Vagina (tissue), 2 donors: ENCODE measurements around the gene IP6K1.

Experiments
- POLR2A ChIP-seq, 2 donors: fragments of 450-650 bp; IDR thresholded peaks; one replicate each; pipeline ENCODE4 v1.6.1; 2017; ENCODE audit warnings: antibody characterized with exemption in 2 of 2, mild to moderate bottlenecking in 2 of 2, moderate library complexity in 2 of 2
- POLR2AphosphoS5 ChIP-seq, 2 donors: sonication (generic); formaldehyde crosslinking; IDR thresholded peaks; one replicate each; pipeline ENCODE4 v1.9.0; 2017; ENCODE audit warnings: antibody characterized with exemption in 2 of 2, mild to moderate bottlenecking in 2 of 2, low read depth in 1 of 2; ENCODE audit not compliant: insufficient read depth in 1 of 2
- TF ChIP-seq, protein P1 (sequence below), 3 experiments: fragments of 450-650 bp in 2 of 3; fragments of 200-600 bp in 1 of 3; sonication (generic) in 1 of 3; IDR thresholded peaks; one replicate each; pipeline ENCODE4 v1.5.1; 2017 to 2019; ENCODE audit warnings: antibody characterized with exemption in 3 of 3, mild to moderate bottlenecking in 2 of 3, moderate library complexity in 2 of 3

DNA sequence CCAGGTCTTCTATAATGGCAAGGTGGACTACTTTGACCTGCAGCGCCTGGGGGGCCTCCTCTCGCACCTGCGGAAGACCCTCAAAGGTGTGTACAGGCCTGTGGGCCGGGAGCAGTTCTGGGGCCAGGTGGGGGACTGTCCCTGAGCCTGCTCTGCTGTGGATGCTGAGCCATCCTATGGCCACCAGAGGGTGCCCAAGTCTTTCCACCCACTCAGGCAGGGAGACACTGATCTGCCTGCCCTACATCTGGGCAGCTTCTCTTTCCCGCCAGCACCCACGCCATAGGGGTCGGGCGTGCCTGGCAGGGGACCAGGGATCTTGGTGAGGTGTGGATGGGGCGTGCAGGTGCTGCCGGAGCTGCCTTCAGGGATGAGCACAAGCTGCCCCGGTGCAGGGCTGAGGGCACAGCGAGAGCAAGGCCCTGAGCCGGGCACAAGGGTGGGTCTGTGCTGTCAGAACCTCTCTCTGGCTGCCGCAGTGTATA lies 82.9 kb downstream of the IP6K1 start:
- TF ChIP-seq, protein P1, sequence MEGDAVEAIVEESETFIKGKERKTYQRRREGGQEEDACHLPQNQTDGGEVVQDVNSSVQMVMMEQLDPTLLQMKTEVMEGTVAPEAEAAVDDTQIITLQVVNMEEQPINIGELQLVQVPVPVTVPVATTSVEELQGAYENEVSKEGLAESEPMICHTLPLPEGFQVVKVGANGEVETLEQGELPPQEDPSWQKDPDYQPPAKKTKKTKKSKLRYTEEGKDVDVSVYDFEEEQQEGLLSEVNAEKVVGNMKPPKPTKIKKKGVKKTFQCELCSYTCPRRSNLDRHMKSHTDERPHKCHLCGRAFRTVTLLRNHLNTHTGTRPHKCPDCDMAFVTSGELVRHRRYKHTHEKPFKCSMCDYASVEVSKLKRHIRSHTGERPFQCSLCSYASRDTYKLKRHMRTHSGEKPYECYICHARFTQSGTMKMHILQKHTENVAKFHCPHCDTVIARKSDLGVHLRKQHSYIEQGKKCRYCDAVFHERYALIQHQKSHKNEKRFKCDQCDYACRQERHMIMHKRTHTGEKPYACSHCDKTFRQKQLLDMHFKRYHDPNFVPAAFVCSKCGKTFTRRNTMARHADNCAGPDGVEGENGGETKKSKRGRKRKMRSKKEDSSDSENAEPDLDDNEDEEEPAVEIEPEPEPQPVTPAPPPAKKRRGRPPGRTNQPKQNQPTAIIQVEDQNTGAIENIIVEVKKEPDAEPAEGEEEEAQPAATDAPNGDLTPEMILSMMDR (IDR thresholded peaks at IDR 0.05), result peak; percentile 7 to 67 (median 56)
- TF ChIP-seq POLR2A (IDR thresholded peaks at IDR 0.05) (no peak), POLR2AphosphoS5 (IDR thresholded peaks at IDR 0.05; ENCODE audit: insufficient read depth in 1 of 2, low read depth in 1 of 2) (no peak)
